GM19099 (cell line): Measurements from ENCODE around the gene TWF2.

ENCODE experiments used
- POLR2A ChIP-seq: IDR thresholded peaks from 3 replicates; pipeline ENCODE4 v1.6.1; 2011; ENCODE audit warnings: low read depth; ENCODE audit not compliant: insufficient read length; ENCODE audit errors: extremely low read depth

TWF2 gene

GRCh38 chr3:52265387-52265786 lies 26.4 kb upstream of the TWF2 start:
- no peak for TF ChIP-seq POLR2A

- no peak for TF ChIP-seq POLR2A
These were observed 23.5 kb upstream of the TWF2 start for GRCh38 chr3:52262447-52262846.

- no peak for TF ChIP-seq POLR2A
These were observed 20.5 kb upstream of the TWF2 start for GRCh38 chr3:52259448-52259847.

- no peak for TF ChIP-seq POLR2A
These were observed 20.1 kb upstream of the TWF2 start for GRCh38 chr3:52259035-52259434.

- TF ChIP-seq POLR2A, result no peak
These were observed 19.0 kb upstream of the TWF2 start for GRCh38 chr3:52257911-52258310.

- TF ChIP-seq POLR2A, result no peak
These were observed 17.7 kb upstream of the TWF2 start for GRCh38 chr3:52256622-52257021.

- no peak for TF ChIP-seq POLR2A
These were observed 17.2 kb upstream of the TWF2 start for GRCh38 chr3:52256159-52256558.

- no peak for TF ChIP-seq POLR2A
These were observed 15.7 kb upstream of the TWF2 start for GRCh38 chr3:52254608-52255007.

- no peak for TF ChIP-seq POLR2A
These were observed 14.7 kb upstream of the TWF2 start for GRCh38 chr3:52253314-52254304.

- TF ChIP-seq POLR2A, result no peak
These were observed 11.2 kb upstream of the TWF2 start for GRCh38 chr3:52250122-52250521.

- no peak for TF ChIP-seq POLR2A
These were observed 10.7 kb upstream of the TWF2 start for GRCh38 chr3:52249683-52250082.

GRCh38 chr3:52248816-52249547 lies 10.0 kb upstream of the TWF2 start:
- no peak for TF ChIP-seq POLR2A

GRCh38 chr3:52248165-52248541 lies 9.2 kb upstream of the TWF2 start:
- no peak for TF ChIP-seq POLR2A

GRCh38 chr3:52247409-52248164 lies 8.6 kb upstream of the TWF2 start:
- TF ChIP-seq POLR2A, result no peak

- TF ChIP-seq POLR2A, result no peak
These were observed 7.9 kb upstream of the TWF2 start for GRCh38 chr3:52246728-52247408.
